Limb (tissue), 2 donors: ENCODE results near the gene BAIAP2.

Experiments
- DNase-seq, 2 donors: peaks; one replicate each; pipeline ENCODE4 v3.0.0-alpha.2; 2016; ENCODE audit errors: extremely low spot score in 2 of 2

Gene BAIAP2, protein sequence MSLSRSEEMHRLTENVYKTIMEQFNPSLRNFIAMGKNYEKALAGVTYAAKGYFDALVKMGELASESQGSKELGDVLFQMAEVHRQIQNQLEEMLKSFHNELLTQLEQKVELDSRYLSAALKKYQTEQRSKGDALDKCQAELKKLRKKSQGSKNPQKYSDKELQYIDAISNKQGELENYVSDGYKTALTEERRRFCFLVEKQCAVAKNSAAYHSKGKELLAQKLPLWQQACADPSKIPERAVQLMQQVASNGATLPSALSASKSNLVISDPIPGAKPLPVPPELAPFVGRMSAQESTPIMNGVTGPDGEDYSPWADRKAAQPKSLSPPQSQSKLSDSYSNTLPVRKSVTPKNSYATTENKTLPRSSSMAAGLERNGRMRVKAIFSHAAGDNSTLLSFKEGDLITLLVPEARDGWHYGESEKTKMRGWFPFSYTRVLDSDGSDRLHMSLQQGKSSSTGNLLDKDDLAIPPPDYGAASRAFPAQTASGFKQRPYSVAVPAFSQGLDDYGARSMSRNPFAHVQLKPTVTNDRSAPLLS

DNA sequence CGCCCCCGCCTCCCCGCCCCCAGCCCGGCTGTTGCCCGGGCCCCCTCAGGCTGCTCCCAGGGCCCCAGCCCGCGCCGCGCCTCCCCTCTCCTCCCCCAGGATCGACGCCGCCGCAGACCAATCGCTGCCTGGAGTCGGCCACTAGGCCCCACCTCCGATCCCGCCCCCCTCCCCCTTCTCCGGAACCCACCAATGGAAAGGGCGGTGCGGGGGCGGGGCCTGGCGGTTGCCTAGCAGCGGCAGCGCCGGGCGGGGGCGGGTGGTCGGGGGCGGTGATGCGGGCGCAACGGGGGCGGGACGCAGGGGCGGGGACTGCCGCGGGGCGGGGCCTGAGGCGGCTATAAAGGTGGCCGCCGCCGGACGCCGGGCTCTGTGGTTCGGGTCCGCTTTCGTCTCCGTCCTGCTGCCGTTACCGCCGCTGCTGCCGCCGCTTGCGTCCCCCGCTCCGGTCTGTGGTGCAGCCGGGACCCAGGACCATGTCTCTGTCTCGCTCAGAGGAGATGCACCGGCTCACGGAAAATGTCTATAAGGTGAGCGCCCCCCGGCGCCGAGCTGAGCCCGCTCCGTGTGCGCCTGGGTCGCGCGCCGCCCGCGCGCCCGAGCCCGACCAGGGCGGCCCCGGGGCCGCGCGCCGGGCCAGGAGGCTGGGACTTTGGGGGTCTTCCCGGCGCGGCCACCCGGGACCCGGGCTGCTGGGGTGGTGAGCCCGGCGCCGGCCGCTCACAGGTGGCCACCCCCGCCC is at the start of gene BAIAP2:
Gene BAIAP2 (plus strand): TSS at position 373 of the 742 bp plus-strand sequence. CDS start 104 bp downstream, at position 477.
- DNase-seq: peak; percentile 93 to 100

DNA sequence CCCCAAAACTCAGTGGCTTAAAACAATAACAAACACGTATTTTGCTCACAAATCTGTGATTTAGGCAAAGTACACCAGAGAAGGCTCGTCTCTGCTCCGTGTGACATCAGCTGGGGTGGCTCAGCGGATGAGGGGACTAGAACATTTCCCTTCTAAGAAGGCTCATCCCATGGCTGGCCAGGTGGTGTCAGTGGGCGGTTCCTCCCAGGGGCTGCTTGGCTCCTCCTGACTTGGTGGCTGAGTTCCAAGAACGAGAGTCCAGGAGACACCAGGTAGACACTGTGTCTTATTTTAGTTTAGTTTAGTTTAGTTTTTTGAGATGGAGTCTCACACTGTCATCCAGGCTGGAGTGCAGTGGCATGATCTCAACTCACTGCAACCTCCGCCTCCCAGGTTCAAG is 48.9 kb upstream of the BAIAP2 start:
- DNase-seq: peak in 1 of 2 donors; percentile 35

DNA sequence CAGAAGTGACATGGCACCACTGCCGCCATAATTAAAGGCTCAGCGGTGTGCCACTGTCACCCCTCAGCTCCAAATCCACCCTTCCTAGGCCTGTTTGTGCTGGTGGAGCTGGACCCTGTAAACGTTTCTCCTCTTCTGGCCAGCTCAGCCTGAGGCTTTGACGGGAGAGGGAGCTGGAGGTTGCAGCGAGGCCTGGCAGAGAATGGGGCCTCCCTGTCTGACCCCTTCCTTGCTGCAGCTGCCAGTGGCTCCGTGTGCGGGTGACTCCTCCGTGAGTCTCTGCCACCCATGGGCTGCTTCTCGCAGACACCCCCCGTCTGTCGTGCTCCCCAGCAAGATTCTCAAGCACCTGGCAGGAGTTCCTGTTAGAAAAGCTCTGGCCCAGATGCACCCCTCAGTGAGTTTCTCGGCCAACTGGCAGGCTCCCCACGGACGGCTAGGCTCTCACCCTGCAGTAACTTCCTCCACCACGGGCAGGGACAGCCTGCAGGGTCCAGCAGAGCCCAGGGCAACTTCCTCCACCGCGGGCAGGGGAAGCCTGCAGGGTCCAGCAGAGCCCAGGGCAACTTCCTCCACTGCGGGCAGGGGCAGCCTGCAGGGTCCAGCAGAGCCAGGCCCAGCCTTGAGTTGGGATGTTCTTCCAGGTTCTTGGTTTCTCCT is 48.0 kb upstream of the BAIAP2 start:
- DNase-seq: peak in 1 of 2 donors; percentile 29

DNA sequence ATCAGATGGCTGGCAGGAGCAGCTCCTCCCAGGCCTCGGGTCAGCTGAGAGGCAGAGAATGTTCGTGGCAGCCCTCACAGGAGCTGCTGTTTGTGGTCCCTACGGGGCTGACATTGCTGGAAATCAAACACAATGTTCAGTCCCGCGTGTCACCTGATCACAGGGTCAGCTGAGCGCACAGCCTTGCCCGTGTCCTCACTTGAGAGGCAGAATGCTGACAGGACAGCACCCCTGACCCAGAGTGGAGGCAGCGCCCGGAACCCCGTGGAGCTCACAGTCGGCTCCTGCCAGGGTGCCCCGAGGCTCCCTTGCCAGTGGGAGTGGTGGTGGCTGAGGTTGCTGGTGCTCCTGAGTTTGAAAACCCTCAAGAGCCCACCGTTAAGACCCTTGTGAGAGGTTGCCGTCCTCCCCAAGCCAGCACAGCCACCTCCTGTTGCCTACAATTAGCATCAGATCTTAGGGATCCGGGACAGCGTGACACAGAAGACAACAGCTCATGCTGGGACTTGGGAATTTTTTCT is 47.0 kb upstream of the BAIAP2 start:
- DNase-seq: peak in 1 of 2 donors; percentile 35

DNA sequence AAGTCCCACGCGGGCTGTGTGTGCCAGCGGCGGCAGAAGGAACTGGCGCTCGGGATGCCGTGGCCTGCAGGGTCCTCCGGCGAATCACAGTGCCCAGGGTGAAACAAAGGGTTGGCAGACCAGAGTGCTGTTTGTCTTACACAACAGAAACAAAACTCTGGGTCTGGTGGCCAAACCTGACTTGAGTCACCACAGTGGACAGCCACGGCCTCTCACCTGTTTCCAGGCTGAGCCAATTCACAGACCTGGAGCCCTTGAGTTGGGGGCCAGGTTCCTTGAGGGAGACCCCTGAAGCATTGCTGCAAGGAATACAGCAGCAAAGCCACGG is 45.4 kb upstream of the BAIAP2 start:
- DNase-seq: no peak

DNA sequence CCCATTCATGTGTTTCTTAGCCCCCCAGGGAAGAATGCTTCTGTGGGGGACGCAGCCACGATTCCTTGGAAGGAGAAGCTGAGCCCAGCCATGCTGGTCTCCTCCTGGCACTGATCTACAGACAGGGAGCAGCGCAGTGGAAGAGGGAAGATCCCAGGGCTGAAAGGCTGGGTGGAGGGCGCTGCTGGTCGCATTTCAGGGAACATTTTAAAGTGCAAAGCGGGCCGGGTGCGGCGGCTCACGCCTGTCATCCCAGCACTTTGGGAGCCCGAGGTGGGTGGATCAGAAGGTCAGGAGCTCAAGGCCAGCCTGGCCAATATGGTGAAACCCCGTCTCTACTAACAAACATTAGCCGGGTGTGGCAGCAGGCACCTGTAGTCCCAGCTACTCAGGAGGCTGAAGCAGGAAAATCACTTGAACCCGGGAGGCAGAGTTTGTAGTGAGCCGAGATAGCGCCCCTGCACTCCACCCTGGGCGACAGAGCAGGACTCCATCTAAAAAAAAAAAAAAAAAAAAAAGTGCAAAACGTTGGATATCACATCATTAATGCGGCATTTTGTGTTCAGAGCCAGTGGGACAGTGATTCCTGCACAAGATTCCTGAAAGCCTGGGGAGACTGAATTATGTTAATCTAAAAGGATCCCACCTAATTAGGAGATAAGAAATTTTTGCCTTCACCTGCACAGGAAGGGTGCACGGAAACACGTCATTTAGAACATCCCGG is 43.9 kb upstream of the BAIAP2 start:
- peak in 1 of 2 donors; percentile 29 for DNase-seq

DNA sequence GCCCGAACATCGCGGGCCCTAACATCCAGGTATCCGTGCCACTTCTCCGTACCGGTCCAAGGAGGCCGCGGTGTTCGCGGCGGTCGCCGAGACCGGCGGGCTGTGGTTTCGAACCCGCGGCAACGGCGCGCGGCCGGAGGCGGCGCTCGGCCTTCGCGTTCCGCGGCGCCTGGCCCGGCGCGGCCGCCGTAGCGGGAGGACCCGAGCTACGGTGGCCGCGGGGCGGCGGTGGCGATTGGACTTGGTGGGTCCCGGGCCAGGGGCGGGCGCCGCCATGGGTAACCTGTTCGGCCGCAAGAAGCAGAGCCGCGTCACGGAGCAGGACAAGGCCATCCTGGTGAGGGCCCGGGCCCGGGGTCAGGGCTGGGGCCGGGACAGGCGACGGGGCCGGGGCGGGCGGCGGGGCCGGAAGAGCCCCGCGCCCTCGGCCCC is 43.3 kb upstream of the BAIAP2 start, which contains the start of gene CHMP6:
Gene CHMP6 (plus strand): TSS at position 197 of the 432 bp plus-strand sequence. CDS start 78 bp downstream, at position 275.
- DNase-seq: peak; percentile 69 to 89

DNA sequence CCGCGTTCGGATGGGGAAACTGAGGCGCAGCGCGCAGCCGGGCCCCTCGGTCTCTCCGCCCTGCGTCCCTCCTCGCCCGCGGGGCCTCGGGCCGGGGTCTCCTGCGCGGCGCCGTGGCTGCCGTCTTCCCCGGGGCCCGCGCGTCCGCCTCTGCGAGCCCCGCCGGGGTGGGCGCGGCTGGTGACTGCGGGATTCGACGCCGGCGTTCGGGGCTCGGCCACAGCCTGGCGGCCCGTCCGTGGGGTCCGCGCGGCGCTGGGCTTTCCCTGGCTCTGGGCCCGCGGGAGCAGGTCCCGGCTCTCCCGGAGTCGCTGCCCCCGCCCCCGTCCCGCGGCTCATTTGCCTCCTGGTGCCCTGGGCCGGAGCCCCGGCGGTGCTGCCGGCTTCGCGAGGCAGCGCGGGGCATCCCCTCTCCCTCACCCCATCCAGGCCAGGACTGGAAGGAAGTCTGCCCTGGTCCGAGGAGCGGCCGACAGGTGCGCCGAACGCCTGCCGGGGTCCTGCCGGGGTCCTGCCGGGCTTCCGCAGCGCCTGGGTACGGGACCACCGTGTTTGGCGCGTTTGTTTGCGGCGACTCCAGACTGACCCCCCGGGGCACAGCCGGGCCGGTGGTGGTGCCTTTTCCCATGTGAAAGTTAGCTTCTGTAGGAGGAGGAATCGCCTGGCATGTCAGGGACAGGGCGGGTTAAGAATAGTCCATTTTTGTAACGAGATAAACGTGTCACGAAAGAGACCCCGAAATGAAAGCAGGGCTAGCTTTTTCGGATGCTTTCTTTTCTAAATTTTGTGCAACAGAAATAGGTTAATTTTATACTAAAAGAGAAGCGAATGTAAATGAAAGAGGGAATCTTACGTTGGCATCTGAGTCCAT is 42.6 kb upstream of the BAIAP2 start:
- peak in 1 of 2 donors; percentile 62 for DNase-seq

DNA sequence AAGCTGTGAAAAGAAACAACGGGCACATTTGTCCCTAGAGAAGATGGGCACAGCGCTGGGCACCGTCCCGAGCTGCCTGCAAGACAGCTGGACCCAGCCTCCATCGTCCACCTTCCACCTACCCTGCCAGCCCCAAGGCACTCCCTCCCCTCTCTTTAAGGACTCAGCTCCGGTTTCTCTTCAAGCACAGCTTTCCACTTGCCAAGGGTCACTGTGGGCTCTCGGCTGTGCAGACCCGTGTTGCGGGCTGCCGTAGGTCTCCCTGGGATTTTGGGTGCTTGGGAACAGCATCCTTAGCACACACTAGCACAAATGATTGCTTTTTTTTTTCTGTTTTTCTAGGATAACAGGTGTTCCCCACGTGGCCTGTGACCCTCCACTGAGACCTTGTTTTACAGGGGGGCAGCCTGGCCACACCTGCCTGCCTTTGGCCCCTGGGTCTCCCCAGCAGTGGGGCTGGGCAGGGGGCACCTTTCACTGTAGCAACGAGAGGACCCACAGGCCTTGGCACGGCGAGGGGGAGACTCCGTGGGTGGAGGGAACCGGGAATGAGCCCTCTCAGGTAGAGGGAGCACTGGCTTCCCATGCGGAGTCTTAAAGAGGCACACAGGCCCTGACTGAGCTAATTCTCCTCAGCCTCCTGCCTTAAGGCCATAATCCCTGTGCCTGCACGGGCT is 41.9 kb upstream of the BAIAP2 start:
- DNase-seq: no peak

DNA sequence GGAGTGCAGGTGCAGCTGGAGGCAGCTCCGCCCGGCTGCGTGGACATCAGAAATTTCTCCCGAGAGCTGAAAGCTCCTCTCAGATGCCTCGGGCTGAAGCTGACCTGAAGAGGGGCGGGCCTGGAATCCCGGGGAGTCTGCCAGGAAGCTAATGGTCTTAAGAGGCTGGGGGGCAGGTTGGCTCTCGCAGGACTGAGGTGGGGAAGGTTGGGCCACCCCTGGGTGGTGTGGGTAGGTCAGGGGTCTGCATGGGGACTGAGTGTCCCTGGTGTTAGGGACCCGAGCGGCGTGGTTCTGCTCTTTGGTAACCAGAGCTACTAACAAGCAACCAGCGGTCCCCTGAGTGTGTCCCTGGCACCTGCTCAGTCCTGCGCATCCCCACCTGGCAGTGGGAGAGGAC is 39.8 kb upstream of the BAIAP2 start:
- peak in 1 of 2 donors; percentile 23 for DNase-seq

DNA sequence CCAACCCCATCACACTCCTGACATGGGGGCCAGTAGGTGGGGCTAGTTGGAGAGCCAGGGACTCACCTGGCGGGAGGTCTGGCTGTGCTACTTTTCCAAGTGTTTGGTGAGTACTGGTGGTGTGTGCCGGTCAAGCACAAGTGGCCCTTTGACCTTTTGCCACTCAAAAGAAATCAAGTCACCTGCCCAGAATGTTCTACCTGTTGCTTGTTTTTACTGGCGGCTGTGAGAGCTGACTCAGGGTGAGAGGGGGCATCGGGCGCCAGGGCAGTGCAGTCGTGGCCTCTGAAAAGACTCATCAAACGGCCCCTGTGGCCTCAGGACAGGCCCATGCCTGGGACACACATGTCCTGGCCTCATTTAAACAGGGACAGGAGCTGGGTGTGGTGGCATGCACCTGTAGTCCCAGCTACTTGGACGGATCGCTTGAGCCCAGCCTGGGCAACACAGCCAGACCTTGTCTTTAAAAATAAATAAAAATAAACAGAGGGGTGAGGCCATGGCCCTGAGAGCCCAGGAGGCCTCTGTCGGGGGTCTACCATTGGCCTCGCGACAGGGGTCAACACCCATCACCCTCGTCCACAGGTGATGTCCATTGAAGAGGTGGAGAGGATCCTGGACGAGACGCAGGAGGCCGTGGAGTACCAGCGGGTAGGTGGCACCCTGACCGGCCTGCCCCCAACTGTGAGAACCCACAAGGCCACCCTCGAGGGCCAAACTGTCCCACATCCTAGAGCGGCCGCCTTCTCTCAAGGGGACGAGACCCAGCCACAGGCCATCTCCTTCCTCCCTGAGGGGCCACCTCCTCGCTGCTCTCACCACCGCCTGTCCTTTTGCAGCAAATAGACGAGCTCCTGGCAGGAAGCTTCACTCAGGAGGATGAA is 38.3 kb upstream of the BAIAP2 start:
- peak in 1 of 2 donors; percentile 23 for DNase-seq

DNA sequence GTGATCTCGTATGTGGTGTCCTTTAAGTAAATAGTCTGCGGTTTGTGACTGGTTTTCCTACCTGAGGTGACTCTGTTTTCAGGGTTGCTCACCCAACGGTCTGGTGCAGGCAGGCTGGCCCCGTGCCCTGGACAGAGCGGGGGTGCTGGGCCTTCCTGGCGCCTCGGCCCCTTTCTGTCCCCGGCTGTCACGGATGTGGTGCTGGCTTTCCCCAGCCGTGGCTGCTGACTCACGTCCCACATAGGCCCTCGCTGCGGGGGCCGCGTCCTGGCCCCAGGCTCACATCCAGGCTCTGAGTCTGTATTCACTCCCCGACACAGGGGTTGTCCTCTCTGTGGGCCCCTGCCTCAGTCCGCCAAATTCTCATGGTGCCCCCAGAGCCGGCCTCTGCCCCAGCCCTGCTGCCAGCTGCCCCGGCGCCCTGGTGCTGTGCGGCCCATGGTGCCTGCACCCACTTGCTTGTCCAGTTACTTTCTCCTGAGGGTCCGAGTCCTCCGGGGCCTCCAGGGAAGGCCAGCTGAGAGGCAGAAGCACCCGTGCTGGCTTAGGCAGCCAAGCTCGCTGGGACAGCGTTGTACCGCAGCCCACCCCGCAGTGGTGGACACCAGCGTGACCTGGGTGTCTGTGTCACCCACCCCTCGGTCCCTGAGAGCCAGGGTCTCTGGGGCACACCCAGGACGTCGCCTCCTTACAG is 37.4 kb upstream of the BAIAP2 start:
- DNase-seq: peak in 1 of 2 donors; percentile 25

DNA sequence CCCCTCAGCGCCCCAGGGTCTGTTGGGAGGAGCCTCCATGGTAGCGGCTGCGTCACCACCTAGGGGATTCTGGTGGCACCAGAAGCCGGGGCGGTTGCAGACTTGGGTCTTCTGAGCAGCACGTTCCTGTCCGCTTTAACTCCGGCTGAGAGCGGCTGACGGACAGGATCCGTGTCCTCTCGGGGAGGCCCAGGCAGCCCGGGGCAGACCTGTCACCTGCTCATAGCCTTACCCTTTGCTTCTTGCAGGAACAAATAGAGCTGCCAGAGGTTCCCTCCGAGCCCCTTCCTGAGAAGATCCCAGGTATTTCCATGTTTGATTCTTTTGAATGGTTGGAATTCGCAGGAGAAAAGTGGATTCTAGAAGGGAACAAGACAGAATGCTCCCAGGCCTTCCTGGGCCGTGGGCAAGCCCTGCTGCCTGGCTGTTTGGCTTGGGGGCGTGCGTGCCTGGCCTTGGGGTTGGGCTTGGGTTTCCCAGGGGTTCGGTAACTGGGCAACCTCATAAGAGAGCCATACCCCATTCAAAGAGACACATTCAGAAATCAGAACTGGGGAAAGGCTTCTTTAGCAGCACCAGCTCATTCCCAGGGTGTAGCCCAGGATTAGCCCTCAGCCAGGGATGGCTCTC is 36.7 kb upstream of the BAIAP2 start:
- DNase-seq: peak in 1 of 2 donors; percentile 25

DNA sequence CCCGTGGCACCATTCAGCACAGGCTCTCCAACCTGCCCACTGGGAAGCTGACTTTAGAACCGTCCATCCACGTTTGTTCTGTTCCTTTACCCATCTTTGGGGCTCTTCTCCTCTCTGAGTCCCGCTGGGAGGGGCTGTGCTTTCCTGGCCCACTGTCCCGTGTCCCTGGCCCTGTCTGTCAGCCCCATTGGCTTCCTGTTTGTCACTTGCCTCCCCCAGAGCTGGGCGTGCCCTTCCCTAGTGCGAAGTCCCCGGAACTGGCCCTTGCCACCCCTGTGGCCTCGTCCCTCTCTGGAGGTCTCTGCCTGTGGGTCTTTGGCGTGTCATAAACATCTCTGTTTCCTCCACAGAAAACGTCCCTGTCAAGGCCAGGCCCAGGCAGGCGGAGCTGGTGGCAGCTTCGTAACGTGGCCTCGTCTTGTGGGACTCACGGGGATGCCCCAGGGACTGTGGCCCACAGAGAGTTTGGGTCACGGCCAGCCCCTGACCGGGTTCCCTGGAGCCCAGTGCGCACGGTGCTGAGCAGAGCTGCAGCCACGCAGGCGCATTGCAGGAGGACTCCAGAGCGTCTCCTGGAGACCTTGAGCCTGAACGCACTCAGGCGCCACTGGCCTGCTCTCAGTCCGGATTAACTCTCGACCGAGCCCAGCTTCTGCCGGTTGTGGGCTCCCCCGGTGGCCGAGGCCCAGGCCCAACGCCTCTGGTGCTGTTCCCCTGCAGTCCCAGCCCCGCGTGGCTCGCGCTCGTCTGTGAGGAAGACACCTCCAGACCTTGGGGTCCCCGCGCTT is 36.0 kb upstream of the BAIAP2 start:
- DNase-seq: no peak

DNA sequence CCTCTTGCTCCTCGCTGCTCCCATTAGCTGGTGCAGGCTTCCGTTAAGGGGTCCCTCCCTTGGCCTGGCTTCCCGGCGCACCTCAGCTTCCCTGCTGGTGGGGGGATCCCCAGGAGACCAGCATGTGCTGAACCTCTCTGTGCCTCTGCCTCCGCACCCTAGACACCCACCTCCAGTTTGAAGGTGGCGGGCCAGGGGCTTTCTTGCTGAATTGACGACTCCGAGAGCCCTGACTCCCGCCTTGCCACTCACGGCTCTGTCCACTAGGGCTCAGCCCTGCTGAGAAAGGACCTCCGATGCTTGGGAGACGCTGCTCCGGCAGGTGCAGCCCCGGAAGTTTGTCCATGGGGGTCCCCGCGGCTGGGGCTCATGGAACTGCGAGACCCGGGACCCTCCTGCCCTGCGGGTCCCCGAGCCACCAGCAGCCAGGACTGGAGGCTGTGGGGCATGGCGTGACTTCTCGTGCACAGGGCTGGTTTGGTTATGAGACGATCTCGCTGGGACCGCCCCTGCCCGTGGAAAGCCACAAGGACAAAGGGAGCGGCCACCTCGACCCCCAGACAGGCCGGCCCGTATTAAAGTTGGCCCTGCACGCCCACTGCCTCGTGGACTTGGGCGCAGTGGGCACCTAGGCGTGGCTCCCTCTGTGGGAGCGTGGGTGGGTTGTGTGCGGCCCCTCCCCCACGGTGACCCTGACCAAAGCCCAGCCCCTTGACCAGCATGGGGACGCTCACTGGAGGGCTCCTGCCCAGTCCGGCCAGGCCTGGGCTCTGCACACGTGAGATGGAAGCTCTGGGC is 35.2 kb upstream of the BAIAP2 start:
- DNase-seq: peak in 1 of 2 donors; percentile 27

DNA sequence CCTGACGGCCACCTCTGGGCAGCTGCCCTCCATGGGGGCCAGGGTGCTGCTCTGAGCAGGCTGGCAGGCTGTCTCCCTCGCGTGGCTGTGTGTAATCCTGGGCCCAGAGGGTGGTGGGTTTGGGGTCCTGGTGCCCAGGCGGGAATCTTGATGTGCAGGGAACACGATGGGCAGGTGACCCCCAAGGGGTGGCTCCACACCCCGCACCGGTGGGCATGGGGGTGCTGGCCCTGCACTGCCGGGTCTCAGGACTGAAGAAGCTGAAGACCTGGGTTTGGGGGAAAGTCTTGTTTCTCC is 34.7 kb upstream of the BAIAP2 start:
- peak in 1 of 2 donors; percentile 24 for DNase-seq
